GM21528 (cell line): ENCODE results near the gene PDAP1.
"Not testable (repeated sequence)": the region's sequence is repeated elsewhere in the genome, so short reads cannot be mapped to it uniquely, and the experiment has no call there.

ENCODE experiments used
- ATAC-seq: cut with Tn5 transposase; IDR thresholded peaks from one replicate; pipeline ENCODE4 v1.9.1; 2021; ENCODE audit warnings: mild to moderate bottlenecking, moderate library complexity; ENCODE audit not compliant: unreplicated experiment, low FRiP score

The PDAP1 gene

DNA sequence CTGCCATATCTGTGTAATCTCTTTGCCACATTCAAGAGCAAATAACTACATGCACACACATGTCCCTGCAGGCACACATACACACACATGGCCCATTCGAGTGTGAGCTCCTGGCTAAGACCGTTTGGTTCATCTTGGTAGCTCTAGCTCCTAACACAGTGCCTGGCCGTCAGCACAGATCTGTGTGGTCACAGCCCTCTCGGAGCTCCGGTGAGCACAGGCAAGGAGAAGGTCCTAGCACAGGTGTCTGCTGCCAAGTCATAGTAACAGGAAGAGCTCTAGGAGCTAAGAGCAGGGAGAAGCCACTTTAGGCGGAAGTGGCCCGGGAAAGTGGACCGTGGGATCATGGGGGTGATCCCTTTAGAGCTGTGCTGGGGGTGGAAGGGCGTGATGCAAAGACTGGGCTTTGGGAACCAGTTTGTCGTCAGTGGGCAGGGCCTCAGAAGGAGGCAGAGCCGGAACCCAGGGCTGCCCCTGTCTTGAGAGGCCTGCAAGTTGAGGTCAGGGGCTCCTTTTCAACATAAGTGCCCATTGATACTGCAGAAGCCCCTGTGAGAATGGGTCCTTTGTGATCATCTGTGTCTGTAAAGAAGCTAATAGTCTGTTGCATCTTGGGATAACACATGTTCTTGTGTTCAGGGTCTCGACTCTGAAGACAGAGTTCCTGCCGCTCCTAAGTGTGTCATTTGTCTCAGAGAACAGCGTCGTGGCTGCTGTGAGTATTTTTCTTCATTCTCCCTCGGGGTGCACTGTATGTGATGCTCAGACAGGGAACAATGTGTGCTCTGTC lies 50.5 kb downstream of the PDAP1 start:
- ATAC-seq, result no peak

GRCh38 chr7:99355098-99355497 lies 53.3 kb downstream of the PDAP1 start:
- ATAC-seq, result no peak

DNA sequence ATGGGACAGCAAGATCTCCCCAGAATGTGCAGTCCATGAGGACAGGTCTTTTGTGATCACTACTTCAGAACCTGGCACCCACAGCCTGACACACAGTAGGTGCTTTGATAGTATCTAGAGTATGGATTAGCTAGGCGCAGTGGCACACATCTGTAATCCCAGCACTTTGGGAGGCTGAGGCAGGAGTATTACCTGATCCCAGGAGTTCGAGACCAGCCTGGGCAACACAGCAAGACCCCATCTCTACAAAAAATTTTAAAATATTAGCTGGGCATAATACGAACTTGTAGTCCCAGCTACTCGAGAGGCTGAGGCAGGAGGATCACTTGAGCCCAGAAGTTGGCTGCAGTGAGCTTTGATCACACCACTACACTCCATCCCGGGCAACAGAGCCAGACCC lies 56.1 kb downstream of the PDAP1 start:
- ATAC-seq, result no peak

GRCh38 chr7:99350641-99351040 lies 57.8 kb downstream of the PDAP1 start:
- not testable (repeated sequence) for ATAC-seq
